Lower leg skin (tissue), 4 donors: ENCODE measurements around the gene GPC5. TPM values are rescaled to one million over a fixed set of nuclear protein-coding genes. Genes with fewer than 3 reads are reported as not detected.

Experiments used
- DNase-seq, 2 donors: peaks; one replicate each; pipeline ENCODE4 v3.0.0-alpha.2; 2019; ENCODE audit warnings: low spot score in 2 of 2
- H3K4me3 ChIP-seq: fragments of 200-600 bp; sonication (generic); 2 replicates; pipeline ENCODE4 v1.5.1; 2017; ENCODE audit warnings: mild to moderate bottlenecking, low read depth; ENCODE audit not compliant: poor library complexity, severe bottlenecking
- CTCF ChIP-seq, 3 donors: fragments of 450-650 bp; IDR thresholded peaks; one replicate each; pipeline ENCODE4 v1.5.1; 2016; ENCODE audit warnings: antibody characterized with exemption in 3 of 3, mild to moderate bottlenecking in 3 of 3, moderate library complexity in 2 of 3
- POLR2A ChIP-seq, 2 donors: fragments of 450-650 bp; IDR thresholded peaks; one replicate each; pipeline ENCODE4 v1.6.1; 2016 to 2017; ENCODE audit warnings: antibody characterized with exemption in 2 of 2, mild to moderate bottlenecking in 1 of 2, moderate library complexity in 1 of 2
- WGBS, 2 donors: methylation state at CpG; one replicate each; pipeline ENCODE4 v1.1.5; 2018; 5-methylcytosine and 5-hydroxymethylcytosine counted together
- intact Hi-C: fragments of 100-400 bp; cut with DNase I; formaldehyde crosslinking; loops from one replicate; pipeline ENCODE4 v1.15.0; 2023; ENCODE audit warnings: low total_unique reads
- total RNA-seq, 4 donors: library from RNA; depleted of rRNA; stranded (reverse); fragments of >200 nt; gene quantifications; one replicate each; pipeline ENCODE4 v1.1.0, GENCODE V29; 2016

GPC5 gene
- total RNA-seq, 4 donors from 2014 or later, result 0.46 to 1.3 (median 0.82) TPM

DNA sequence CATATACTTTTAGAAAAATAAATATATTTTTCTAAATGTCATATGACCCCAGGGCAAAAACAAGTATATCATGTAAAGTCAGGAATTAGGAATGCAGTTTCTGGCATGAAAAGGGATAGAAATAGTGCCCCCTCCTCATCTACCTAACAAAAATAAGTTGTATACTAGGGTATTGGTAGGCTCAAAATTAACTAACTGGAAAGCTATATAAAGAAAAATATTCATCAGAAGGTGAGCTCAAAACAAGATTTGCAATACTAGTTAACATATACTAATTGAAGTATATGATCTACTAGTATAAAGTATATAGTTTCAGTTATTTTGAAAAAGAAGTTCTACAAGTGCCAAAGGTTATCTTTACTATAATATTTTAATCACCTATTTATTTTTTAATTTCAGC is 200.2 kb downstream of the GPC5 start:
- intact Hi-C loops, result no loop called here
- no peak for TF ChIP-seq POLR2A (IDR thresholded peaks at IDR 0.05)
- TF ChIP-seq CTCF (IDR thresholded peaks at IDR 0.05), result no peak
- H3K4me3 ChIP-seq, result no peak overlapping the region
- DNase-seq, result no peak

- 91 to 92% methylated on average over 9 of the region's 9 CpGs for WGBS, 2 donors
- no peak for DNase-seq
- intact Hi-C loops, result no loop called here
- TF ChIP-seq POLR2A (IDR thresholded peaks at IDR 0.05), result no peak
- TF ChIP-seq CTCF (IDR thresholded peaks at IDR 0.05), result no peak
- no peak overlapping the region for H3K4me3 ChIP-seq
Observed at GRCh38 chr13:91601273-91601672, 202.9 kb downstream of the GPC5 start.

GRCh38 chr13:91601807-91602206 is 203.4 kb downstream of the GPC5 start:
- WGBS, 2 donors, result 90 to 97% methylated on average over 3 of the region's 3 CpGs
- TF ChIP-seq CTCF (IDR thresholded peaks at IDR 0.05), result no peak
- H3K4me3 ChIP-seq, result no peak overlapping the region
- intact Hi-C loops, result no loop called here
- DNase-seq, result no peak

GRCh38 chr13:91609353-91609752 is 210.9 kb downstream of the GPC5 start:
- no peak for TF ChIP-seq CTCF (IDR thresholded peaks at IDR 0.05)
- TF ChIP-seq POLR2A (IDR thresholded peaks at IDR 0.05), result no peak
- no peak for DNase-seq
- 24 to 27% methylated on average over 3 of the region's 3 CpGs for WGBS, 2 donors
- no peak overlapping the region for H3K4me3 ChIP-seq
- intact Hi-C loops, result no loop called here

GRCh38 chr13:91618315-91618714 is 219.9 kb downstream of the GPC5 start:
- TF ChIP-seq POLR2A (IDR thresholded peaks at IDR 0.05) (no peak), CTCF (IDR thresholded peaks at IDR 0.05) (no peak)
- no peak for DNase-seq
- intact Hi-C loops, result no loop called here
- H3K4me3 ChIP-seq, result no peak overlapping the region
- WGBS, 2 donors, result 92 to 93% methylated on average over 3 of the region's 3 CpGs

- intact Hi-C loops, result no loop called here
- TF ChIP-seq CTCF (IDR thresholded peaks at IDR 0.05) (no peak), POLR2A (IDR thresholded peaks at IDR 0.05) (no peak)
- 58 to 67% methylated on average over 2 of the region's 2 CpGs for WGBS, 2 donors
- no peak overlapping the region for H3K4me3 ChIP-seq
- DNase-seq, result no peak
Observed at GRCh38 chr13:91620670-91621141, 222.3 kb downstream of the GPC5 start.
